Naive B cell (primary cell): ENCODE results near the gene PIGQ. TPM values are rescaled to one million over a fixed set of nuclear protein-coding genes. Genes with fewer than 3 reads are reported as not detected.

Experiments used
- ATAC-seq, 2 donors: fragments of 150-1000 bp; cut with Tn5 transposase; 2 replicates each; pipeline ENCODE4 v1.10.0; 2021; ENCODE audit warnings: low read depth in 2 of 2, mild to moderate bottlenecking in 2 of 2, moderate library complexity in 2 of 2
- DNase-seq: peaks from one replicate; pipeline ENCODE4 v3.0.0; 2022
- H3K27ac Mint-ChIP-seq, 6 donors: one replicate each; pipeline ENCODE4 v1.8.0; 2020 to 2022; ENCODE audit warnings: mild to moderate bottlenecking in 6 of 6, mixed read lengths in 6 of 6, moderate library complexity in 5 of 6, inconsistent platforms in 2 of 6
- H3K27me3 Mint-ChIP-seq, 3 donors: one replicate each; pipeline ENCODE4 v1.8.0; 2021 to 2022; ENCODE audit warnings: mixed read lengths in 3 of 3, mild to moderate bottlenecking in 1 of 3
- H3K36me3 Mint-ChIP-seq, 2 donors: one replicate each; pipeline ENCODE4 v1.8.0; 2020 to 2022; ENCODE audit warnings: mixed read lengths in 2 of 2, inconsistent platforms in 1 of 2, mild to moderate bottlenecking in 1 of 2
- H3K4me1 Mint-ChIP-seq, 3 donors: one replicate each; pipeline ENCODE4 v1.8.0; 2020 to 2022; ENCODE audit warnings: mixed read lengths in 3 of 3, inconsistent platforms in 1 of 3, mild to moderate bottlenecking in 1 of 3, moderate library complexity in 1 of 3
- H3K4me3 Mint-ChIP-seq, 8 donors: one replicate each; pipeline ENCODE4 v1.8.0; 2020 to 2022; ENCODE audit warnings: mild to moderate bottlenecking in 8 of 8, mixed read lengths in 8 of 8, moderate library complexity in 8 of 8, inconsistent platforms in 2 of 8
- H3K9me3 Mint-ChIP-seq, 7 donors: one replicate each; pipeline ENCODE4 v1.8.0; 2020 to 2022; ENCODE audit warnings: mixed read lengths in 7 of 7, mild to moderate bottlenecking in 5 of 7, inconsistent platforms in 2 of 7, moderate library complexity in 1 of 7
- polyA plus RNA-seq, 6 donors: library from polyadenylated mRNA; unstranded; fragments of 300-500 nt; fragmentation: Illumina TruSeq; gene quantifications; one replicate each; pipeline ENCODE4 v1.2.3, GENCODE V29; 2021; ENCODE audit warnings: low read depth in 6 of 6

Gene PIGQ
- polyA plus RNA-seq, 6 donors from 2014 or later, result 4.5 to 22.2 (median 12.7) TPM

- Mint-ChIP-seq H3K27ac (no peak overlapping the region), H3K4me3 (no peak overlapping the region), H3K27me3 (peaks cover 0 to 24% (median 10%) of the 10 kb centered on the region in 3 donors), H3K4me1 (peaks cover 0 to 6% (median 5%) of the 10 kb centered on the region in 3 donors), H3K9me3 (no peaks in the 10 kb centered on the region), H3K36me3 (no peaks in the 10 kb centered on the region)
- ATAC-seq, result no peak
- DNase-seq, result no peak
Observed at GRCh38 chr16:555528-556473, 14.0 kb upstream of the PIGQ start.

- peaks cover 0 to 6% (median 5%) of the 10 kb centered on the region in 3 donors for H3K4me1 Mint-ChIP-seq
- ATAC-seq, result no peak
- no peak overlapping the region for H3K4me3 Mint-ChIP-seq
Observed at GRCh38 chr16:556474-557173, 13.1 kb upstream of the PIGQ start.

GRCh38 chr16:557463-558297 lies 12.1 kb upstream of the PIGQ start:
- no peaks in the 10 kb centered on the region for H3K9me3 Mint-ChIP-seq
- no peaks in the 10 kb centered on the region for H3K36me3 Mint-ChIP-seq
- H3K27ac Mint-ChIP-seq, result peak overlapping the region in 1 of 6 donors; percentile 18
- ATAC-seq (no peak), DNase-seq (no peak)
- H3K4me1 Mint-ChIP-seq, result peaks cover 0 to 6% (median 5%) of the 10 kb centered on the region in 3 donors
- H3K4me3 Mint-ChIP-seq, result no peak overlapping the region
- H3K27me3 Mint-ChIP-seq, result peaks cover 0 to 31% (median 15%) of the 10 kb centered on the region in 3 donors

More at GRCh38 chr16:556474-557173, 13.1 kb upstream of the PIGQ start:
- Mint-ChIP-seq H3K36me3 (no peaks in the 10 kb centered on the region), H3K27ac (no peak overlapping the region), H3K27me3 (peaks cover 0 to 24% (median 10%) of the 10 kb centered on the region in 3 donors), H3K9me3 (no peaks in the 10 kb centered on the region)
- no peak for DNase-seq

- H3K27me3 Mint-ChIP-seq, result peaks cover 0 to 34% (median 15%) of the 10 kb centered on the region in 3 donors
- DNase-seq (no peak), ATAC-seq (no peak)
- H3K4me3 Mint-ChIP-seq, result peak overlapping the region in 3 of 8 donors; percentile 15 to 53 (median 50)
- H3K27ac Mint-ChIP-seq, result peak overlapping the region in 1 of 6 donors; percentile 18
- H3K9me3 Mint-ChIP-seq, result no peaks in the 10 kb centered on the region
- H3K4me1 Mint-ChIP-seq, result peaks cover 0 to 6% (median 5%) of the 10 kb centered on the region in 3 donors
- no peaks in the 10 kb centered on the region for H3K36me3 Mint-ChIP-seq
Observed at GRCh38 chr16:558298-559020, 11.3 kb upstream of the PIGQ start.

- ATAC-seq, result no peak
Observed at GRCh38 chr16:559021-559380, 10.8 kb upstream of the PIGQ start.

GRCh38 chr16:559411-560203 lies 10.2 kb upstream of the PIGQ start:
- peak overlapping the region in 3 of 8 donors; percentile 43 to 54 (median 48) for H3K4me3 Mint-ChIP-seq
- ATAC-seq (no peak), DNase-seq (no peak)
- peaks cover 0 to 6% (median 5%) of the 10 kb centered on the region in 3 donors for H3K4me1 Mint-ChIP-seq
- H3K36me3 Mint-ChIP-seq, result no peaks in the 10 kb centered on the region
- H3K9me3 Mint-ChIP-seq, result no peaks in the 10 kb centered on the region
- H3K27ac Mint-ChIP-seq, result no peak overlapping the region
- peaks cover 0 to 34% (median 15%) of the 10 kb centered on the region in 3 donors for H3K27me3 Mint-ChIP-seq

More at GRCh38 chr16:559021-559380, 10.8 kb upstream of the PIGQ start:
- Mint-ChIP-seq H3K36me3 (no peaks in the 10 kb centered on the region), H3K4me3 (no peak overlapping the region), H3K4me1 (peaks cover 0 to 6% (median 5%) of the 10 kb centered on the region in 3 donors), H3K27ac (no peak overlapping the region), H3K9me3 (no peaks in the 10 kb centered on the region), H3K27me3 (peaks cover 0 to 34% (median 15%) of the 10 kb centered on the region in 3 donors)
- DNase-seq, result no peak

- Mint-ChIP-seq H3K36me3 (no peaks in the 10 kb centered on the region), H3K27me3 (peaks cover 0 to 34% (median 15%) of the 10 kb centered on the region in 3 donors), H3K9me3 (no peaks in the 10 kb centered on the region), H3K4me3 (peak within 1 kb of the TSS in 3 of 8 donors; percentile 43 to 54 (median 48)), H3K27ac (no peak within 1 kb of the TSS), H3K4me1 (peaks cover 0 to 6% (median 5%) of the 10 kb centered on the region in 3 donors)
- no peak for DNase-seq
- no peak for ATAC-seq
Observed at GRCh38 chr16:560204-560700, 9.5 kb upstream of the PIGQ start, which contains the start of gene PRR35. TSS of gene PRR35 (plus strand) at chr16:560394. CDS start at chr16:563295, 2,901 bp downstream.

GRCh38 chr16:560701-561412 lies 8.9 kb upstream of the PIGQ start:
- Mint-ChIP-seq H3K36me3 (no peaks in the 10 kb centered on the region), H3K4me3 (no peak overlapping the region), H3K9me3 (no peaks in the 10 kb centered on the region), H3K27me3 (peaks cover 0 to 34% (median 15%) of the 10 kb centered on the region in 3 donors), H3K27ac (no peak overlapping the region), H3K4me1 (peaks cover 0 to 6% (median 5%) of the 10 kb centered on the region in 3 donors)
- DNase-seq (no peak), ATAC-seq (no peak)

- Mint-ChIP-seq H3K9me3 (no peaks in the 10 kb centered on the region), H3K27ac (no peak overlapping the region), H3K36me3 (no peaks in the 10 kb centered on the region), H3K4me3 (no peak overlapping the region), H3K27me3 (peaks cover 0 to 34% (median 15%) of the 10 kb centered on the region in 3 donors), H3K4me1 (peaks cover 1 to 7% (median 6%) of the 10 kb centered on the region in 3 donors)
- no peak for ATAC-seq
- DNase-seq, result no peak
Observed at GRCh38 chr16:561413-561794, 8.4 kb upstream of the PIGQ start.

GRCh38 chr16:561957-562938 lies 7.5 kb upstream of the PIGQ start:
- H3K27me3 Mint-ChIP-seq, result peaks cover 0 to 32% (median 15%) of the 10 kb centered on the region in 3 donors
- H3K4me1 Mint-ChIP-seq, result peaks cover 9 to 14% (median 14%) of the 10 kb centered on the region in 3 donors
- H3K36me3 Mint-ChIP-seq, result no peaks in the 10 kb centered on the region
- H3K9me3 Mint-ChIP-seq, result no peaks in the 10 kb centered on the region
- no peak for DNase-seq
- peak overlapping the region in 2 of 8 donors; percentile 9 to 68 for H3K4me3 Mint-ChIP-seq
- peak overlapping the region in 1 of 6 donors; percentile 90 for H3K27ac Mint-ChIP-seq
- no peak for ATAC-seq
